ENCODE measurements around the gene NRSN2. TPM values are rescaled to one million over a fixed set of nuclear protein-coding genes. Genes with fewer than 3 reads are reported as not detected.

NRSN2 gene
- total and polyA plus RNA-seq, 2 donors (not counting 1 experiment from before 2014, with no cell fraction given) = 5.0 to 8.6 TPM

GRCh38 chr20:363319-364078 is 16.6 kb downstream of the NRSN2 start:
- no peak overlapping the region for H2AFZ ChIP-seq (ENCODE audit: insufficient read depth, low read depth, low read length, poor library complexity, severe bottlenecking)
- no peak overlapping the region for H3K4me2 ChIP-seq (replicated peaks; ENCODE audit: low read depth, low read length, poor library complexity, severe bottlenecking)
- ChIA-PET POLR2A (no interaction called here), CTCF (interaction anchor here (0.7 to 3.0 kb wide), 3 partner anchors 9 to 114 kb away, joined by 3 to 24 read pairs (median 3); no protein-coding TSS in a partner anchor)
- H3K27me3 ChIP-seq (replicated peaks in 1 of 4; ENCODE audit: control extremely low read depth in 1 of 4, control insufficient read depth in 3 of 4, insufficient read depth in 4 of 4, low read length in 3 of 4) = no peaks in the 10 kb centered on the region
- H3K27ac ChIP-seq (ENCODE audit: low read length in 2 of 2) = no peak overlapping the region
- intact Hi-C loops (cut with micrococcal nuclease) = no loop called here
- H3K4me3 Mint-ChIP-seq = no peak overlapping the region
- no peak overlapping the region for H3K27ac Mint-ChIP-seq
- no peak for ATAC-seq (ENCODE audit: low read depth)
- no peaks in the 10 kb centered on the region for H3K9me3 ChIP-seq (ENCODE audit: control extremely low read depth in 1 of 3, control insufficient read depth in 2 of 3, insufficient read depth in 1 of 3, low read length in 2 of 3)
- no peaks in the 10 kb centered on the region for H3K9me3 Mint-ChIP-seq (ENCODE audit: insufficient read depth)
- WGBS (ENCODE audit: insufficient coverage) = 97% methylated on average over 13 of the region's 13 CpGs
- peaks cover 5% of the 10 kb centered on the region for H3K27me3 Mint-ChIP-seq
- H3K36me3 ChIP-seq (replicated peaks in 1 of 2; ENCODE audit: control extremely low read depth in 1 of 2, control insufficient read depth in 1 of 2, extremely low read depth in 1 of 2, insufficient read depth in 2 of 2, low read length in 1 of 2) = no peaks in the 10 kb centered on the region
- no peak for TF ChIP-seq CTCF (IDR thresholded peaks at IDR 0.05)
- no peak for TF ChIP-seq EZH2 (IDR thresholded peaks at IDR 0.05; ENCODE audit: borderline replicate concordance, insufficient read depth, low read depth, low read length, poor library complexity, severe bottlenecking)
- peaks cover 26% of the 10 kb centered on the region for H3K4me1 Mint-ChIP-seq
- H3K79me2 ChIP-seq (ENCODE audit: control insufficient read depth, insufficient read depth, low read length) = no peaks in the 10 kb centered on the region
- H3K9ac ChIP-seq (ENCODE audit: low read length) = no peak overlapping the region
- H3K4me1 ChIP-seq (ENCODE audit: control insufficient read depth in 2 of 2, insufficient read depth in 2 of 2, low read length in 2 of 2) = peaks cover 17 to 26% of the 10 kb centered on the region in 2 donors
- H4K20me1 ChIP-seq (ENCODE audit: control insufficient read depth, insufficient read depth, low read length, poor library complexity, severe bottlenecking) = no peaks in the 10 kb centered on the region
- DNase-seq = no peak
- no peak overlapping the region for H3K4me3 ChIP-seq (ENCODE audit: control extremely low read depth in 1 of 5, extremely low read depth in 1 of 5, insufficient read depth in 1 of 5, low read depth in 2 of 5, low read length in 4 of 5)
